HCT116 (cell line): ENCODE results near the gene ERC2.
"Not testable (repeated sequence)": the region's sequence is repeated elsewhere in the genome, so short reads cannot be mapped to it uniquely, and the experiment has no call there.

Experiments
- POLR2AphosphoS5 ChIP-seq: IDR thresholded peaks from 2 replicates; pipeline ENCODE4 v1.6.1; 2011; ENCODE audit warnings: mild to moderate bottlenecking, low read depth, low read length, moderate library complexity
- ZFX ChIP-seq: fragments of 450-650 bp; IDR thresholded peaks from 2 replicates; pipeline ENCODE4 v1.6.1; 2017
- TF ChIP-seq, protein P1 (sequence below), 3 experiments: fragments of 200-600 bp in 1 of 3; sonication (generic) in 1 of 3; IDR thresholded peaks in 2 of 3; conservative IDR thresholded peaks in 1 of 3; 2 replicates each; pipeline ENCODE4 v1.5.1; 2012 to 2017; ENCODE audit warnings: low read depth in 2 of 3, low read length in 2 of 3, antibody characterized with exemption in 1 of 3, borderline replicate concordance in 1 of 3, control low read depth in 1 of 3, mild to moderate bottlenecking in 1 of 3, mixed read lengths in 1 of 3, mixed run types in 1 of 3, moderate library complexity in 1 of 3; ENCODE audit not compliant: insufficient read depth in 1 of 3
- TF ChIP-seq, protein P2 (sequence below): IDR thresholded peaks from 2 replicates; pipeline ENCODE4 v1.6.1; 2012
- TF ChIP-seq, protein P3 (sequence below): IDR thresholded peaks from 2 replicates; pipeline ENCODE4 v1.6.1; 2011; ENCODE audit warnings: mild to moderate bottlenecking, low read length, moderate library complexity; ENCODE audit not compliant: insufficient replicate concordance; ENCODE audit errors: extremely low read depth

- not testable (repeated sequence) for TF ChIP-seq POLR2AphosphoS5, ZFX
- TF ChIP-seq, protein P1, sequence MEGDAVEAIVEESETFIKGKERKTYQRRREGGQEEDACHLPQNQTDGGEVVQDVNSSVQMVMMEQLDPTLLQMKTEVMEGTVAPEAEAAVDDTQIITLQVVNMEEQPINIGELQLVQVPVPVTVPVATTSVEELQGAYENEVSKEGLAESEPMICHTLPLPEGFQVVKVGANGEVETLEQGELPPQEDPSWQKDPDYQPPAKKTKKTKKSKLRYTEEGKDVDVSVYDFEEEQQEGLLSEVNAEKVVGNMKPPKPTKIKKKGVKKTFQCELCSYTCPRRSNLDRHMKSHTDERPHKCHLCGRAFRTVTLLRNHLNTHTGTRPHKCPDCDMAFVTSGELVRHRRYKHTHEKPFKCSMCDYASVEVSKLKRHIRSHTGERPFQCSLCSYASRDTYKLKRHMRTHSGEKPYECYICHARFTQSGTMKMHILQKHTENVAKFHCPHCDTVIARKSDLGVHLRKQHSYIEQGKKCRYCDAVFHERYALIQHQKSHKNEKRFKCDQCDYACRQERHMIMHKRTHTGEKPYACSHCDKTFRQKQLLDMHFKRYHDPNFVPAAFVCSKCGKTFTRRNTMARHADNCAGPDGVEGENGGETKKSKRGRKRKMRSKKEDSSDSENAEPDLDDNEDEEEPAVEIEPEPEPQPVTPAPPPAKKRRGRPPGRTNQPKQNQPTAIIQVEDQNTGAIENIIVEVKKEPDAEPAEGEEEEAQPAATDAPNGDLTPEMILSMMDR (IDR thresholded peaks at IDR 0.05 in 2 of 3, conservative IDR thresholded peaks at IDR 0.05 in 1 of 3; ENCODE audit: borderline replicate concordance in 1 of 3, insufficient read depth in 1 of 3, low read depth in 2 of 3, low read length in 2 of 3): not testable (repeated sequence)
- TF ChIP-seq, protein P2, sequence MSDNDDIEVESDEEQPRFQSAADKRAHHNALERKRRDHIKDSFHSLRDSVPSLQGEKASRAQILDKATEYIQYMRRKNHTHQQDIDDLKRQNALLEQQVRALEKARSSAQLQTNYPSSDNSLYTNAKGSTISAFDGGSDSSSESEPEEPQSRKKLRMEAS: not testable (repeated sequence)
- TF ChIP-seq, protein P3, sequence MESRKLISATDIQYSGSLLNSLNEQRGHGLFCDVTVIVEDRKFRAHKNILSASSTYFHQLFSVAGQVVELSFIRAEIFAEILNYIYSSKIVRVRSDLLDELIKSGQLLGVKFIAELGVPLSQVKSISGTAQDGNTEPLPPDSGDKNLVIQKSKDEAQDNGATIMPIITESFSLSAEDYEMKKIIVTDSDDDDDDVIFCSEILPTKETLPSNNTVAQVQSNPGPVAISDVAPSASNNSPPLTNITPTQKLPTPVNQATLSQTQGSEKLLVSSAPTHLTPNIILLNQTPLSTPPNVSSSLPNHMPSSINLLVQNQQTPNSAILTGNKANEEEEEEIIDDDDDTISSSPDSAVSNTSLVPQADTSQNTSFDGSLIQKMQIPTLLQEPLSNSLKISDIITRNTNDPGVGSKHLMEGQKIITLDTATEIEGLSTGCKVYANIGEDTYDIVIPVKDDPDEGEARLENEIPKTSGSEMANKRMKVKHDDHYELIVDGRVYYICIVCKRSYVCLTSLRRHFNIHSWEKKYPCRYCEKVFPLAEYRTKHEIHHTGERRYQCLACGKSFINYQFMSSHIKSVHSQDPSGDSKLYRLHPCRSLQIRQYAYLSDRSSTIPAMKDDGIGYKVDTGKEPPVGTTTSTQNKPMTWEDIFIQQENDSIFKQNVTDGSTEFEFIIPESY: not testable (repeated sequence)
Measured at GRCh38 chr3:56496376-56496775, 28.1 kb upstream of the ERC2 start.
